Kidney (tissue), 14 donors: ENCODE results near the gene DMXL1. TPM values are rescaled to one million over a fixed set of nuclear protein-coding genes. Genes with fewer than 3 reads are reported as not detected.

Experiments used
- DNase-seq, 5 donors: peaks; one replicate each; pipeline ENCODE4 v3.0.0-alpha.2; 2013 to 2020
- FAIRE-seq: peaks from 2 replicates; lab custom pipeline; 2012; peaks lifted over from hg19 to GRCh38; lab: Jason Lieb, UNC
- H3K27ac ChIP-seq, 2 donors: one replicate each; pipeline ENCODE4 v1.7.0; 2013; ENCODE audit warnings: low read depth in 2 of 2, low read length in 2 of 2, inconsistent platforms in 1 of 2
- H3K27me3 ChIP-seq: one replicate; pipeline ENCODE4 v1.7.1; 2013; ENCODE audit warnings: low read length, inconsistent platforms; ENCODE audit not compliant: control insufficient read depth, insufficient read depth
- H3K36me3 ChIP-seq, 3 donors: one replicate each; pipeline versions ENCODE4 v1.7.0 to v1.7.1; 2013; ENCODE audit warnings: low read length in 3 of 3, control low read depth in 1 of 3, inconsistent platforms in 1 of 3; ENCODE audit not compliant: insufficient read depth in 3 of 3, control insufficient read depth in 2 of 3
- H3K4me1 ChIP-seq, 3 donors: one replicate each; pipeline versions ENCODE4 v1.7.0 to v1.7.1; 2013; ENCODE audit warnings: low read length in 3 of 3, inconsistent platforms in 1 of 3, low read depth in 1 of 3; ENCODE audit not compliant: control insufficient read depth in 2 of 3, insufficient read depth in 2 of 3
- H3K4me3 ChIP-seq, 3 donors: one replicate each; pipeline versions ENCODE4 v1.7.0 to v1.8.1; 2013; ENCODE audit warnings: low read length in 3 of 3, control low read depth in 1 of 3, inconsistent platforms in 1 of 3
- H3K9ac ChIP-seq, 3 donors: one replicate each; pipeline versions ENCODE4 v1.7.0 to v1.7.1; 2013; ENCODE audit warnings: low read length in 3 of 3, control low read depth in 1 of 3, inconsistent platforms in 1 of 3
- H3K9me3 ChIP-seq, 3 donors: one replicate each; pipeline versions ENCODE4 v1.7.0 to v1.7.1; 2013; ENCODE audit warnings: low read length in 3 of 3, control low read depth in 1 of 3, inconsistent platforms in 1 of 3; ENCODE audit not compliant: control insufficient read depth in 2 of 3, insufficient read depth in 1 of 3
- CTCF ChIP-seq: IDR thresholded peaks from 3 replicates; pipeline ENCODE4 v1.5.1; 2012; ENCODE audit warnings: mild to moderate bottlenecking, moderate library complexity, borderline replicate concordance; ENCODE audit not compliant: insufficient read depth; ENCODE audit errors: extremely low read depth
- intact Hi-C: fragments of 100-400 bp; cut with DNase I; formaldehyde crosslinking; loops from one replicate; pipeline ENCODE4 v1.11.1; 2022
- polyA plus RNA-seq: library from polyadenylated mRNA; stranded (reverse); fragments of 350-450 nt; fragmentation: Illumina TruSeq; extraction: RNeasy Lipid Tissue Mini Kit (QIAGEN cat#74804); gene quantifications from one replicate; pipeline ENCODE4 v1.2.3, GENCODE V29; 2014; ENCODE audit warnings: low read depth, low replicate concordance; ENCODE audit not compliant: insufficient read depth
- total RNA-seq: library from RNA; stranded (reverse); fragmentation: NEBNext Ultra II Directional; extraction: Animal tissue kit (Norgen Biotek cat#: 25700); gene quantifications from one replicate; pipeline ENCODE4 v1.2.1, GENCODE V29; 2021
- donor health status: control.
- donor health status: control.
- donor health status: control.
- donor health status: control.
- donor health status: control.
- donor health status: DM: yes; HTN: yes; CAD: no.
- donor health status: Normal renal cell carcinoma (clear cell type).

DMXL1 gene
- total and polyA plus RNA-seq, 2 donors from 2014 or later, result 17.1 to 57.7 TPM

GRCh38 chr5:119289438-119290044, 218.7 kb downstream of the DMXL1 start:
- no peak for TF ChIP-seq CTCF
- no peak overlapping the region for H3K4me3 ChIP-seq
- no peaks in the 10 kb centered on the region for H3K9me3 ChIP-seq
- H3K4me1 ChIP-seq, result peaks cover 0 to 5% (median 3%) of the 10 kb centered on the region in 3 donors
- intact Hi-C loops, result no loop called here
- H3K27me3 ChIP-seq, result no peaks in the 10 kb centered on the region
- H3K36me3 ChIP-seq, result no peaks in the 10 kb centered on the region
- no peak overlapping the region for H3K27ac ChIP-seq
- FAIRE-seq, result no peak
- no peak overlapping the region for H3K9ac ChIP-seq
- DNase-seq, result no peak

GRCh38 chr5:119290161-119290569, 219.3 kb downstream of the DMXL1 start:
- Histone ChIP-seq H3K9me3 (no peaks in the 10 kb centered on the region), H3K4me1 (peaks cover 0 to 5% (median 3%) of the 10 kb centered on the region in 3 donors), H3K9ac (no peak overlapping the region), H3K27me3 (no peaks in the 10 kb centered on the region), H3K36me3 (no peaks in the 10 kb centered on the region), H3K4me3 (no peak overlapping the region), H3K27ac (no peak overlapping the region)
- FAIRE-seq (no peak), DNase-seq (no peak)
- intact Hi-C loops, result no loop called here
- no peak for TF ChIP-seq CTCF

GRCh38 chr5:119290607-119291006, 219.7 kb downstream of the DMXL1 start:
- Histone ChIP-seq H3K36me3 (no peaks in the 10 kb centered on the region), H3K9ac (no peak overlapping the region), H3K9me3 (no peaks in the 10 kb centered on the region), H3K27ac (no peak overlapping the region), H3K27me3 (no peaks in the 10 kb centered on the region), H3K4me1 (peaks cover 0 to 5% (median 3%) of the 10 kb centered on the region in 3 donors), H3K4me3 (no peak overlapping the region)
- DNase-seq, result no peak
- no peak for TF ChIP-seq CTCF
- intact Hi-C loops, result no loop called here
- FAIRE-seq, result no peak

- Histone ChIP-seq H3K27ac (no peak overlapping the region), H3K9ac (no peak overlapping the region), H3K27me3 (no peaks in the 10 kb centered on the region), H3K36me3 (no peaks in the 10 kb centered on the region), H3K4me1 (peaks cover 0 to 5% (median 3%) of the 10 kb centered on the region in 3 donors), H3K9me3 (no peaks in the 10 kb centered on the region), H3K4me3 (no peak overlapping the region)
- TF ChIP-seq CTCF, result no peak
- intact Hi-C loops, result no loop called here
- DNase-seq (no peak), FAIRE-seq (no peak)
Measured at GRCh38 chr5:119291056-119291455, 220.2 kb downstream of the DMXL1 start.
